H1 (cell line): ENCODE results near the gene RAPGEF1. TPM values are rescaled to one million over a fixed set of nuclear protein-coding genes. Genes with fewer than 3 reads are reported as not detected.

Source experiments
- CTCF ChIA-PET: fragments of 300-600 bp; sonication (Branson Sonifier 250); formaldehyde crosslinking; loops from one replicate; lab custom pipeline; 2021; ENCODE audit not compliant: partially characterized antibody; lab: Charles Lee
- POLR2A ChIA-PET: fragments of 300-600 bp; sonication (Branson Sonifier 250); formaldehyde crosslinking; loops from one replicate; lab custom pipeline; 2021; ENCODE audit warnings: inconsistent platforms; ENCODE audit not compliant: partially characterized antibody; lab: Charles Lee
- DNase-seq, 2 experiments: peaks; one replicate each; pipeline versions ENCODE4 v3.0.0 to v3.0.0-alpha.2; 2010 to 2022; ENCODE audit warnings: low spot score in 2 of 2, low read depth in 1 of 2, mixed read lengths in 1 of 2
- FAIRE-seq: peaks from 2 replicates; lab custom pipeline; 2011; peaks lifted over from hg19 to GRCh38; lab: Jason Lieb, UNC
- H2AFZ ChIP-seq: 2 replicates; pipeline ENCODE4 v1.8.1; 2012; ENCODE audit warnings: low read length, inconsistent platforms
- H2AK5ac ChIP-seq: 2 replicates; pipeline ENCODE4 v1.6.1; 2013; ENCODE audit warnings: low read depth, low read length
- H2BK120ac ChIP-seq: replicated peaks from 2 replicates; pipeline ENCODE3; 2013; ENCODE audit warnings: low read depth, low read length, inconsistent platforms
- H2BK12ac ChIP-seq: 2 replicates; pipeline ENCODE4 v1.6.1; 2013; ENCODE audit warnings: low read depth, low read length
- H2BK15ac ChIP-seq: 2 replicates; pipeline ENCODE4 v1.6.1; 2013; ENCODE audit warnings: low read length
- H2BK20ac ChIP-seq: 2 replicates; pipeline ENCODE4 v1.6.1; 2013; ENCODE audit warnings: low read length
- H2BK5ac ChIP-seq: 2 replicates; pipeline ENCODE4 v1.6.1; 2013; ENCODE audit warnings: low read depth, low read length
- H3K14ac ChIP-seq: 2 replicates; pipeline ENCODE4 v1.6.1; 2013; ENCODE audit warnings: inconsistent platforms; ENCODE audit not compliant: insufficient read length
- H3K18ac ChIP-seq: 2 replicates; pipeline ENCODE4 v1.6.1; 2013; ENCODE audit warnings: low read length; ENCODE audit errors: extremely low read depth
- H3K23ac ChIP-seq: 2 replicates; pipeline ENCODE4 v1.6.1; 2013; ENCODE audit warnings: inconsistent platforms; ENCODE audit not compliant: insufficient read length
- H3K23me2 ChIP-seq: 2 replicates; pipeline ENCODE4 v1.6.1; 2013; ENCODE audit warnings: low read depth, low read length
- H3K27ac ChIP-seq: 2 replicates; pipeline ENCODE4 v1.6.1; 2011; ENCODE audit warnings: low read depth, low read length, inconsistent platforms
- H3K27me3 ChIP-seq, 4 experiments: replicated peaks in 1 of 4; 1 replicate in 1 of 4; 2 replicates in 3 of 4; pipeline versions ENCODE4 v1.6.1 to v1.8.1; 2011 to 2013; ENCODE audit warnings: low read length in 3 of 4, mild to moderate bottlenecking in 3 of 4, inconsistent platforms in 2 of 4, mixed read lengths in 2 of 4, moderate library complexity in 1 of 4; ENCODE audit not compliant: control insufficient read depth in 3 of 4, insufficient read depth in 3 of 4; ENCODE audit errors: extremely low read depth in 1 of 4
- H3K36me3 ChIP-seq, 4 experiments: 2 replicates each; pipeline versions ENCODE4 v1.6.1 to v1.8.1; 2011 to 2013; ENCODE audit warnings: mild to moderate bottlenecking in 4 of 4, low read length in 3 of 4, moderate library complexity in 2 of 4, control low read depth in 1 of 4, inconsistent platforms in 1 of 4; ENCODE audit not compliant: insufficient read depth in 4 of 4, control insufficient read depth in 2 of 4
- H3K4ac ChIP-seq: replicated peaks from 2 replicates; pipeline ENCODE3; 2013; ENCODE audit warnings: low read length, low read depth, mixed read lengths, inconsistent platforms; ENCODE audit not compliant: insufficient read length
- H3K4me1 ChIP-seq, 4 experiments: replicated peaks in 1 of 4; 1 replicate in 1 of 4; 2 replicates in 3 of 4; pipeline versions ENCODE4 v1.6.1 to v1.8.1; 2011 to 2013; ENCODE audit warnings: low read length in 3 of 4, inconsistent platforms in 2 of 4, mixed read lengths in 1 of 4; ENCODE audit not compliant: insufficient read depth in 4 of 4, control insufficient read depth in 3 of 4
- H3K4me2 ChIP-seq, 2 experiments: 2 replicates each; pipeline versions ENCODE4 v1.6.1 to v1.8.1; 2011 to 2013; ENCODE audit warnings: low read depth in 2 of 2, low read length in 2 of 2, control low read depth in 1 of 2, inconsistent platforms in 1 of 2, mild to moderate bottlenecking in 1 of 2; ENCODE audit not compliant: insufficient read depth in 1 of 2
- H3K4me3 ChIP-seq, 4 experiments: fragments of 200-600, 300-600 bp in 1 of 4; sonication (generic), shearing (Covaris generic), sonication (Bioruptor Twin) in 1 of 4; 2 replicates each; pipeline versions ENCODE4 v1.5.1 to v1.8.1; 2011 to 2016; ENCODE audit warnings: low read length in 4 of 4, low read depth in 3 of 4, control low read depth in 2 of 4, inconsistent platforms in 2 of 4, mild to moderate bottlenecking in 2 of 4, mixed read lengths in 1 of 4, moderate library complexity in 1 of 4; ENCODE audit not compliant: insufficient read depth in 2 of 4; ENCODE audit errors: extremely low read depth in 1 of 4
- H3K56ac ChIP-seq: replicated peaks from 2 replicates; pipeline ENCODE3; 2013; ENCODE audit warnings: low read depth, mild to moderate bottlenecking, mixed read lengths, low read length, inconsistent platforms; ENCODE audit not compliant: insufficient read length
- H3K79me1 ChIP-seq: 2 replicates; pipeline ENCODE4 v1.6.1; 2013; ENCODE audit warnings: low read depth, low read length, control low read depth
- H3K79me2 ChIP-seq, 2 experiments: 2 replicates each; pipeline versions ENCODE4 v1.6.1 to v1.8.1; 2012 to 2013; ENCODE audit warnings: low read length in 2 of 2, mild to moderate bottlenecking in 2 of 2, inconsistent platforms in 1 of 2; ENCODE audit not compliant: insufficient read depth in 2 of 2, control insufficient read depth in 1 of 2
- H3K9ac ChIP-seq, 4 experiments: replicated peaks in 1 of 4; 1 replicate in 1 of 4; 2 replicates in 3 of 4; pipeline versions ENCODE4 v1.6.1 to v1.8.1; 2011 to 2013; ENCODE audit warnings: low read depth in 3 of 4, low read length in 3 of 4, control low read depth in 2 of 4, mild to moderate bottlenecking in 2 of 4, moderate library complexity in 2 of 4, inconsistent platforms in 1 of 4; ENCODE audit errors: extremely low read depth in 1 of 4
- H3K9me3 ChIP-seq, 2 experiments: 2 replicates each; pipeline versions ENCODE4 v1.6.1 to v1.8.1; 2012 to 2013; ENCODE audit warnings: mild to moderate bottlenecking in 2 of 2, moderate library complexity in 2 of 2, control low read depth in 1 of 2, inconsistent platforms in 1 of 2, low read depth in 1 of 2, low read length in 1 of 2, mixed read lengths in 1 of 2; ENCODE audit not compliant: insufficient read depth in 2 of 2
- H4K20me1 ChIP-seq, 2 experiments: replicated peaks in 1 of 2; 2 replicates each; pipeline versions ENCODE3 to v1.8.1; 2011 to 2013; ENCODE audit warnings: inconsistent platforms in 2 of 2, low read length in 2 of 2, mild to moderate bottlenecking in 1 of 2; ENCODE audit not compliant: insufficient read depth in 2 of 2, control insufficient read depth in 1 of 2
- H4K5ac ChIP-seq: 2 replicates; pipeline ENCODE4 v1.6.1; 2013; ENCODE audit warnings: low read length, low read depth, mixed read lengths, inconsistent platforms; ENCODE audit not compliant: insufficient read length
- H4K8ac ChIP-seq: 2 replicates; pipeline ENCODE4 v1.8.0; 2013; ENCODE audit warnings: mild to moderate bottlenecking, moderate library complexity, low read length, inconsistent platforms; ENCODE audit not compliant: insufficient read depth; ENCODE audit errors: extremely low read depth
- H4K91ac ChIP-seq: replicated peaks from 2 replicates; pipeline ENCODE3; 2013; ENCODE audit warnings: low read length, mixed read lengths, inconsistent platforms; ENCODE audit not compliant: insufficient read length
- CHD2 ChIP-seq: IDR thresholded peaks from 2 replicates; pipeline ENCODE4 v1.6.1; 2012; ENCODE audit warnings: low read length, improper control_type of control experiment
- RAD21 ChIP-seq, 2 experiments: IDR thresholded peaks in 1 of 2; conservative IDR thresholded peaks in 1 of 2; 2 replicates each; pipeline ENCODE4 v1.6.1; 2011; ENCODE audit warnings: low read depth in 2 of 2, low read length in 2 of 2, improper control_type of control experiment in 1 of 2, inconsistent platforms in 1 of 2, mild to moderate bottlenecking in 1 of 2, moderate library complexity in 1 of 2
- RFX5 ChIP-seq: IDR thresholded peaks from 2 replicates; pipeline ENCODE4 v1.6.1; 2011; ENCODE audit warnings: low read depth, low read length, improper control_type of control experiment, borderline replicate concordance
- WGBS, 2 experiments: shearing (Covaris generic) in 1 of 2; methylation state at CpG; one replicate each; pipeline versions ENCODE4 v1.1.6 to v1.1.7; 2013 to 2015; ENCODE audit warnings: low lambda C conversion rate in 2 of 2, mixed read lengths in 2 of 2, inconsistent platforms in 1 of 2, low coverage in 1 of 2, missing lambda C conversion rate in 1 of 2; ENCODE audit not compliant: insufficient replicate concordance in 2 of 2, insufficient coverage in 1 of 2, insufficient read length in 1 of 2; ENCODE audit errors: extremely low coverage in 1 of 2, missing lambda C conversion rate in 1 of 2; 5-methylcytosine and 5-hydroxymethylcytosine counted together
- polyA plus RNA-seq, 7 experiments: library from polyadenylated mRNA; depleted of rRNA in 3 of 7; stranded (reverse) in 5 of 7; unstranded in 2 of 7; fragments of >200 nt in 5 of 7; fragments of 200-250 nt in 2 of 7; gene quantifications; 1 replicate in 5 of 7; 2 replicates in 1 of 7; 4 replicates in 1 of 7; pipeline versions ENCODE4 v1.2.1 to v1.2.3, GENCODE V29; 2011 to 2013; ENCODE audit warnings: missing spikeins in 2 of 7, mixed read lengths in 2 of 7
- total RNA-seq: library from RNA; stranded (reverse); fragmentation: NEBNext Ultra II Directional; extraction: Animal tissue kit (Norgen Biotek cat#: 25700); gene quantifications from 2 replicates; pipeline ENCODE4 v1.2.1, GENCODE V29; 2021

The RAPGEF1 gene
- total and polyA plus RNA-seq, 2 of the 8 experiments (the other 6 are each of a cell fraction or from before 2014, with no cell fraction given): 29.7 to 78.9 TPM

GRCh38 chr9:131669269-131670157, 70.4 kb downstream of the RAPGEF1 start:
- Histone ChIP-seq H3K4me2 (peak overlapping the region in 1 of 2 experiments; percentile 31; a peak in 2 of 4 replicates), H2BK15ac (no peak overlapping the region), H2BK5ac (0 out of 2 replicates have a peak overlapping the region, but pooled peaks have one; percentile 27), H3K27ac (no peak overlapping the region), H3K4ac (no peak overlapping the region), H3K9ac (no peak overlapping the region), H4K8ac (no peak overlapping the region; the same call in 1 of the 2 replicates), H3K23ac (no peak overlapping the region), H2AFZ (no peak overlapping the region), H3K79me2 (peaks cover 0 to 46% of the 10 kb centered on the region in 2 experiments; a peak in 2 of 4 replicates), H2AK5ac (no peak overlapping the region), H3K27me3 (no peaks in the 10 kb centered on the region), H4K20me1 (peaks cover 0 to 4% of the 10 kb centered on the region in 2 experiments), H3K79me1 (peaks cover 2% of the 10 kb centered on the region; the same call in 1 of the 2 replicates), H3K9me3 (peaks cover 0 to 4% of the 10 kb centered on the region in 2 experiments; a peak in 2 of 4 replicates), H3K4me1 (peaks cover 16 to 29% (median 20%) of the 10 kb centered on the region in 4 experiments), H2BK120ac (no peak overlapping the region), H2BK12ac (peak overlapping the region; percentile 52; the same call in 1 of the 2 replicates), H3K14ac (no peak overlapping the region), H3K56ac (no peak overlapping the region), H3K4me3 (no peak overlapping the region), H4K5ac (no peak overlapping the region), H3K18ac (peak overlapping the region; percentile 9), H2BK20ac (no peak overlapping the region), H3K23me2 (no peaks in the 10 kb centered on the region), H3K36me3 (no peaks in the 10 kb centered on the region; a peak in 3 of 8 replicates), H4K91ac (peak overlapping the region; percentile 63)
- 91% methylated on average over 10 of the region's 12 CpGs; no CpG with 5 or more reads in 1 of the 2 experiments for WGBS, 2 experiments
- FAIRE-seq (no peak), DNase-seq (no peak)
- POLR2A ChIA-PET: interaction anchor here (1.7 to 2.0 kb wide), 2 partner anchors 8 to 12 kb away, joined by 5 to 8 read pairs; no protein-coding TSS in a partner anchor
- CTCF ChIA-PET: interaction anchor here (0.6 to 1.2 kb wide), 4 partner anchors 10 to 71 kb away, joined by 3 read pairs; no protein-coding TSS in a partner anchor
- TF ChIP-seq RFX5: no peak
- no peak for TF ChIP-seq CHD2
- TF ChIP-seq RAD21 (IDR thresholded peaks at IDR 0.05 in 1 of 2, conservative IDR thresholded peaks at IDR 0.05 in 1 of 2; ENCODE audit: low read depth in 2 of 2, low read length in 2 of 2): no peak
